NCI-H2107 (cell line): ENCODE data around the gene FDXR.

ENCODE experiments used
- DNase-seq: peaks from one replicate; lab custom pipeline; 2025; lab: John Stamatoyannopoulos, UW

The FDXR gene

DNA sequence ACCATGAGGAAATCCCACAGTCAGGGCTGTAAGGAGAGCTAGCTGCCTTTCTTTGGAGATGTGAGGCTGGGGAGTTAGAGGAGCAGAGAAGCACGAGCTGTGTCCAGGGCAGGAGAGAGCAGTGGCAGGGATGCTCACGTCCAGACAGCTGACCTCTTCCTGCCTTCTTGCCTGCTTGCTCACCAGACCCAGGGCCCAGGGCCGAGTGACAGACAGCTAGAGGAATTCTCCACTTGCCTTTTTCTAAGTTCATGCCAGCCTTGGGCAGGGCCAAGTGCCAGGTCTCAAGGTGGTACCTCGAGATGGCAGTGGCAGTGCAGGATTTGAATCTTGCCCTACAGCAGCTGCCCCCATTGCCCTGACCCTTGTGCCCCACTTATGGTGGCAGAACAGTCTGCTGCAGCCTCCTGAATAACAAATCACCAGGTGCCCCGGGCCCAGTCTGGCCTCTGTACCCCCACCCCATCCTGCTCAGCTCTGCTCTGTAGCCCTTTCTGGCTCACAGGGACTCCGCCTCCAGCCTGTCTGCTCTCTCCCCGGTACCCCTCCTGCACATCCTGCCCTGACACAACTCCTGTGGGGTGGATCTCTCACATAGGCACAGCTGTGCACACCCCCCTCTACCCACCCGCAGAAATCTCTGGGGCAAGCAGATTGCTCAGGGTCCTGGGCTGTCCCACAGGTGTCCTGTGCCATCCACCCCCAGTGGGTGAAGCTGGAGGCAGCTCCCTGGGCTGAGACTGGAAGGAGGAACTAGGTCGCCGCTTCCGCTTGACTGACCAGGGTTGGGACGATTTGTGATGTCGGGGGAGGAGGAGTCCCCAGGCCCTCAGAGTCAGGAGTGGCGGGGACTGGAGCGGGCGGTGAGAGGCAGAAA is 39.1 kb downstream of the FDXR start:
- DNase-seq = no peak

DNA sequence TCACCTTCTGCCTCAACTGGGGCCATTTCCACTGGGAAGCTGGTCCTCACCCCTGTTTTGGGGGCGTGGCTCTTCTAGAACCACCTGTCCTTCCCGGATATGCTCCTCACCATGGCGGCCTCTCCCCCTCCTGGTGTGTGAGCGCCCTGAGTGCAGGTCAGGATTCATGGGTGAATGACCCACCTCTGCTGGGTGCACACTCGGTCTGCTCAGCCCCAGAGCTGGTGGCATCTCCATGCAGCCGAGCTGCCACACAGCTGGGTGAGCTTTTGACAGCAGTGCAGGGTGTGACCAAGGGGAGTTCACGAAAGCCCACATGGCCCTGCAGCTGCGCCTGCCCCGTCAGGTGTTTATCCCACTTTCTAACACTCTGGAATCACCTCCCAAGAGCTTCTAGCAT is 40.4 kb downstream of the FDXR start:
- DNase-seq = no peak

GRCh38 chr17:74831444-74832146 is 41.2 kb downstream of the FDXR start:
- DNase-seq = no peak

GRCh38 chr17:74830861-74831260 is 41.9 kb downstream of the FDXR start:
- no peak for DNase-seq

DNA sequence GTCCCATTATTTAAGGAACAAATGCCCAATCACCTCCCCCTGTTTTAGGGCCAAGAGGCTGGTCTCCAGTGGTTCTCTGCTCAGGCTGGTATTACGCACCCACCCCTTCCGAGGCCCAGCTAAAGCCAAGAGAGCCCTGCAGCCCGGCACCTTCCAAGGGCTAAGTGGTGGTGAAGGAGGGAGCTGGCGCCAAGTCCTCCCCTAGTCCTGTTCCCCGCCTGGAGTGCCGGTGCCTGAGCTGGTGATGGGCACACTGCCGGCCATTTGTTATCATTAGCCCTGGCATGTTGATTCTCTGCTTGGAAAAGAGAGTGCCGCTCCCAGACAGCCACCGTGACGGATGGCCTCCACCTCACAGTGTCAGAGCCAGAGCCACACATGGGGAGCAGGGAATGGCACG is 45.0 kb downstream of the FDXR start:
- DNase-seq = no peak

DNA sequence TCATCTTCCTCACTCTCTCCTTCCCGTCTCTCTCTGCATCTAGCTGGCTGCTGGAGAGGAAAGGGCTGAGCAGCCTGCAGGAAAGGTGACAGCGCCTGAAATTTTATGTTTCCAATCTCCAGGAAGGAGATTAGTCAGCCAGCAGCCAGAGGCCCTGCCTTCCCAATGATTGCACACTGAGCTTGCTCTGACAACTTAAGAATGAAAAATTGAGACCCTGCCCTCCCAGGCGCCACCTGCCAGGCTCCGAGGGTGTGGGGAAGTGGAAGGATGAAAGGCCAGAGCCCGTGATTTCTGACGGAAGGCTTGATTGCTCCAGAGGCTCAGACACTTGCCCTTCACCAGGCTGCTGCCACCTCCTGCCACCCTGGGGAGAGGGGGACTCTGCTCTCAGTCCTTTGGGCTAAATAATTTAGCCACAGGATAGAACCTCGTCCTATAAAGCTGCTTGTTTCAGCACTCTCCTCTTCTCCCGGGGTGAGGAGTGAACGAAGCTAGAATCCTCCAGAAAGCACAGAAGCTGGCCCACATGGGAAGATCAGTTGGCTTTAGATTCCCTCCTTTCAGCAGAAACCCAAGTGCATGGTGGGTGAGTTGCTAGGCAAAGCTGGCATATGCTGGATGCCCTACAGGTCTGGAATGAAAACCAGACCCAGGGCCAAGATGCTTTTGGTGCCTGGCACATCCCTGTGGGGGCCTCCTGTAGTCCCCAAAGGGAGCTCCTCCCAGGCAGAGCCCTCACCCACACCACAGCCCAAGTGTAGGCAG is 46.7 kb downstream of the FDXR start:
- no peak for DNase-seq

- DNase-seq = no peak
These were observed 47.7 kb downstream of the FDXR start for GRCh38 chr17:74824961-74825627.

DNA sequence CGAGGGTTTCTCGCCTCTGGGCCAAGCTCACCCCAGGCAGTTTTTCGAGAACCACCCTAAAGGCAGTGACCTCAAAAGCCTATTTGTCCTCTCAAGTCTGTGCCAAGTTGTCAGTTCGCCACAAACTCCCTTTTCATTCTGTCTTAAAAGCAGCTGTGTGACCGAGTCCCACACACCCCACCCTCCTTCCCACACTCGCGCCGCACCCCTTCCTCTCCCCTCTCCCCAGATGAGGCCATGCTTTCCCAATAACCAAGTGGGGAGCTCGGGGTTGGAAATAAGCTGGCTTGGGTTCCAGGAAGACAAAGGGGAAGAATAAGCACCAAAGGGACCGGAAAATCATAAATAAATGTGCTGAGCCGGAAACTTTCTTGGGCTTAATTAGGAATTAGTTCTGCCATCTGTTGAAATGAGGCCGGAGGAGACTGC is 49.8 kb downstream of the FDXR start:
- no peak for DNase-seq

DNA sequence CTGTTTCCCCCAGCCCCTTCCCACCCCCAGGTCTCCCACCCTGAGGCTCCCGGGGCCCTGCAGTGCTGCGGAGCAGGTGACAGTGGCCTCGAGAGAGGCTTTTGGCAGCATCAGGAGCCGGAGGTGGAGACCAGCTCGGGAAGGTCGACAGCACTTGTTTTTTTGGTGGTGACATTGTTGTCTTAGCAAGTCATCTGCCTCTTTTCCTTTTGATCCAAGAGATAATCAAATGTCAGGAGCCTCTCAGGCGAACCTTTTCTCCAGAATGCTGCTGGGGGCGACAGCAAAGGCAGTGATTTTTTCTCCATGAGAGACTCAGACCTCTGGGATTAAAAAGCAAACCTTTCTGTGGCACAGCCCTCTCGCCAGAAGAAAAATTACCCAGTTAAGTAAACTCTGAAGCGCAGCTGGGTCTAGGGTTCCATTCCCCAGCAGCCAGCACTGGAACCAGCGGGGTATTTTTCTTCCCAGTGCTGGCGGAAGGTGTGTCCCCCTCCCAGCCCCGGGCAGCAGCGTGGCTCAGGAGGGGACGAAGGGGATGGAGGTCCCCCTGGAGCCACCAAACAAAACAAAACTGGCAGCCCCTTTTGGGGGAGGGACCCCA is 50.4 kb downstream of the FDXR start:
- DNase-seq = no peak

DNA sequence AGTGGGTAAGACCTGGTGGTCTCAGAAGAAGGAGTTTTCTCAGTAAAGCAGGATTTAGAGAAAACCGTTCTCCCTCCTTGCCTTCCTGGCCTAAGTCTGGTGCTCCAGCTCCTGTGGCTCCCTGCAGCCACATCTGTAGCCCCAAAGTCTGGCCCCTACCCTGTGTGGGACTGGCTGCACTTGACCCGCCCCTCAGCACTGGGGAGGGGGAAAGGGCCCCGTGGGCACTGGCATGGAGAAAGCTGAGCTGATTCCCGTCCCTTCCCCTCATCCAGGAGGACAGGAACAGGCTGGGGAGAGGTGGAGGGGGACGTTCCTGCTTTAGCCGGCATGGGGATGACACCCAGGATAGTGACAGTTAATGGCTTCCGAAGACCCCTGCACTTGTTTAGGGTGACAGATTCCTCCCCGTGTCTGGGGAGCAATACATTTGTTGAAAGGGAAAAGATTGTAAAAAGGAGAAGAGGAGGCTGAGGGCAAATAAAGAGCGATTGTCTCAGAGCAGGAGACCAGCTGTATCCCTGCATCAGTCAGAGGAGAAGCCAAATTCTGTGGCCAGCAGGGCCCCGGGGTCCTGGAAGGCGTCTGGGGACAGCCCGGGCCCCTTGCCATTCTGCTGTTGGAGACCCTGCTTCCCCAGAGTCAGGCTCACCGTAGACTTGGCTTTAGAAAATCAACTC is 51.0 kb downstream of the FDXR start:
- DNase-seq = no peak

DNA sequence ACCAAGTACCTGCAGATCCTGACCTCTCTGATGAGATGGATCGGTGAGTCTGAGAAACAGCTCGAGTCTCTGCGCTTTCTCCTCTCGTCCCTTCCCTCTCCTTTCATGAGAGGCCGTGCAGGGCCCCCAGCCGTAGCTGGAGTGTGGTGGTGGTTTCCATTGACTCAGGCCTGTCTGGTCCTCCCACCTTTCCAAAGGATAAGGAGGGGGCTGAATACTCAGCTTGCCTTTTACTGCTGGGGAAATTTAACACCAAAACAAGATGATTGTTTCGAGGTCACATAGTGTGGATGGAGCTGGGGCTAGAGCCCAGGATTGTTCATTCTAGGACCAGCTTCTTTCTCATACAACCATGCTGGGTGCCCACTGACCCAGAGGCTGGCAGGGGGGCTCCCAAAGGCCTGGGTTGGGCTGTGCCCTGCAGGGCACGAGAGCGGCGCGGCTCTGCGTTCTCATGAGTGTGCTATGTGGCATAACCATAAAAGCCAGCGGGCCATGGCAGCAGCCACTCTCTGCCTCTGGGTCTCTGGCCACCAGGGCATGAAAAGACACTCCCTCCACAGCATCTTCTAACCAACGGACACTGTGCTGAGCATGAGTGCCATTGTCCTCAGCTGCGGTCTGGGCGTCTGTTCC is 52.9 kb downstream of the FDXR start:
- no peak for DNase-seq

DNA sequence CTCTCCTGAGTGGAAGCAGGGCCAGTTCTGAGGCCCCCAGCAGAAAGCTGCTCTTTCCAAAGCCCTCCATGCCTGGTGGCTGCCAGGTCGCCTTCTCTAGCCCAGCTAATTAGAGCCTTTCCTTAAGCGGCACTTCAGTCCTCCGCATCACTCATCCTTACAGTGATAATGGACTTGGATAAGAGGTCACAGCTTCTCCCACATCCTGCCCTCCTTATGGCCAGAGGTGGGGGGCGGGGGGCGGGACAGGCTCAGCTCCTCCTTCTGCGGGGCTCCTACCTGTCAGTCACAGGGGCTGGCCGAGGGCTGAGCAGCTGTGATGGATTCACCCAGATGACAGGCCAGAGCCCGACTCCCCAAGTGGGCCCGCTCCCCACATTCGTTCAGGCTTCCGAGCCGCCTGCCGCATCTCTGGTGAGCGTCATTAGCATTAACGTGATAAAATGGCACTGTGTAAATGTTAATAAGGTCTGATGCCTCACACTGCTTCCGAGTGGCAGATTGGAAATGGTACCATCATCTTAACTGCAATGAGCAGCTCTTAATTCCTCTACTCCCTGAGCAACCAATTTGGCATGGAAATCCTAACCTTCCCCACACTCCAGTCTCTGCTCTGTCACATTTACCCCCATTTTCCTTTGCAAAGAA is 54.4 kb downstream of the FDXR start:
- DNase-seq = no peak

GRCh38 chr17:74816905-74817620 is 55.7 kb downstream of the FDXR start:
- no peak for DNase-seq

GRCh38 chr17:74815550-74816370 is 57.0 kb downstream of the FDXR start:
- no peak for DNase-seq

DNA sequence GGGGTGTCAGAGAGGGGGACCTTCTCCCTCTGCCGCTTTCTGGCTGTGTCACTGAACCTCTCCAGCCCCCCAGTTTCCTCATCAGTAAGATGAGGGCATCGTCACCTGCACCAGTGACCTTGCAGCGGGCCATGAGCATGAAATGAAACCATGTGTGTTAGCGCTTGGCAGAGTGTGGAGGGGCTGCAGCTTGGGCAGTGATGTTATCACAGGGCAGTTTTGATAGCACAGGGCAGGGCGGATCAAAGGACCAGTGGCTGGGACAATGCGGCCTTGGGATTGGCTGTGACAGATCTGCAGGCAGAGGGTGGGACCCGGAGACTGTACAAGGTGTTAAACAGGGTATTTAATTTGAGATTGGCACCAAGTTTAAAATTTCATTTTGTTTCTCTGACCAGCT is 57.7 kb downstream of the FDXR start:
- DNase-seq = no peak

- no peak for DNase-seq
These were observed 58.3 kb downstream of the FDXR start for GRCh38 chr17:74814453-74814852.
